Measurements from ENCODE around the gene GJB4. TPM values are rescaled to one million over a fixed set of nuclear protein-coding genes. Genes with fewer than 3 reads are reported as not detected.
"Not testable (repeated sequence)": the region's sequence is repeated elsewhere in the genome, so short reads cannot be mapped to it uniquely, and the experiment has no call there.

The GJB4 gene
- total RNA-seq, 4 donors from 2014 or later, result not detected

- no peaks in the 10 kb centered on the region for H3K36me3 ChIP-seq
- intact Hi-C loops (cut with DNase I), result no loop called here
- H3K4me3 ChIP-seq (replicated peaks in 1 of 3), result no peak overlapping the region
- DNase-seq, result no peak
- H3K9me3 ChIP-seq, result no peaks in the 10 kb centered on the region
- no peaks in the 10 kb centered on the region for H3K27me3 ChIP-seq
- H3K4me1 ChIP-seq, result no peaks in the 10 kb centered on the region
- WGBS, 2 donors, result 88 to 90% methylated on average over 16 of the region's 16 CpGs
- no peak overlapping the region for H3K27ac ChIP-seq
- no peak for TF ChIP-seq POLR2A (IDR thresholded peaks at IDR 0.05)
- TF ChIP-seq CTCF (IDR thresholded peaks at IDR 0.05), result no peak
These were observed 12.2 kb downstream of the GJB4 start for GRCh38 chr1:34771573-34772371.

- H3K4me1 ChIP-seq; H3K4me3 ChIP-seq (replicated peaks in 1 of 3); H3K36me3 ChIP-seq; DNase-seq; H3K27ac ChIP-seq; intact Hi-C loops (cut with DNase I); H3K9me3 ChIP-seq; H3K27me3 ChIP-seq: not testable (repeated sequence)
- WGBS, 2 donors, result 92 to 98% methylated on average over 4 of the region's 4 CpGs
These were observed 13.6 kb downstream of the GJB4 start for GRCh38 chr1:34773114-34773513.

- no peaks in the 10 kb centered on the region for H3K36me3 ChIP-seq
- no peak overlapping the region for H3K27ac ChIP-seq
- no peak overlapping the region for H3K4me3 ChIP-seq (replicated peaks in 1 of 3)
- intact Hi-C loops (cut with DNase I), result no loop called here
- no peaks in the 10 kb centered on the region for H3K4me1 ChIP-seq
- 46% methylated on average over 8 of the region's 8 CpGs for WGBS, 2 donors
- TF ChIP-seq CTCF (IDR thresholded peaks at IDR 0.05) (no peak), POLR2A (IDR thresholded peaks at IDR 0.05) (no peak)
- no peaks in the 10 kb centered on the region for H3K27me3 ChIP-seq
- no peaks in the 10 kb centered on the region for H3K9me3 ChIP-seq
- DNase-seq, result no peak
These were observed 15.4 kb downstream of the GJB4 start for GRCh38 chr1:34774957-34775356.

- 84 to 89% methylated on average over 1 to 3 of the region's 3 CpGs for WGBS, 2 donors
- Histone ChIP-seq H3K9me3 (no peaks in the 10 kb centered on the region), H3K27ac (no peak overlapping the region), H3K27me3 (peaks cover 11% of the 10 kb centered on the region), H3K36me3 (no peaks in the 10 kb centered on the region), H3K4me1 (peaks cover 3 to 11% of the 10 kb centered on the region in 2 donors), H3K4me3 (replicated peaks in 1 of 3) (no peak overlapping the region)
- DNase-seq, result no peak
- intact Hi-C loops (cut with DNase I), result no loop called here
- TF ChIP-seq CTCF (IDR thresholded peaks at IDR 0.05), result no peak
- TF ChIP-seq POLR2A (IDR thresholded peaks at IDR 0.05), result no peak
These were observed 17.4 kb downstream of the GJB4 start for GRCh38 chr1:34776911-34777310.

GRCh38 chr1:34777519-34778321 lies 18.2 kb downstream of the GJB4 start:
- 56 to 64% methylated on average over 10 of the region's 10 CpGs for WGBS, 2 donors
- TF ChIP-seq POLR2A (IDR thresholded peaks at IDR 0.05), result no peak
- no peak for TF ChIP-seq CTCF (IDR thresholded peaks at IDR 0.05)
- no peak overlapping the region for H3K27ac ChIP-seq
- H3K4me1 ChIP-seq, result peaks cover 3 to 15% of the 10 kb centered on the region in 2 donors
- no peak overlapping the region for H3K4me3 ChIP-seq (replicated peaks in 1 of 3)
- no peak for DNase-seq
- no peaks in the 10 kb centered on the region for H3K9me3 ChIP-seq
- no peaks in the 10 kb centered on the region for H3K36me3 ChIP-seq
- intact Hi-C loops (cut with DNase I), result no loop called here
- peaks cover 11% of the 10 kb centered on the region for H3K27me3 ChIP-seq
